VCaP (cell line): ENCODE results near the gene CD164L2.

Experiments used
- H3K27ac ChIP-seq: fragments of 450-650 bp; 2 replicates; pipeline ENCODE4 v1.5.1; 2017
- TF ChIP-seq, protein P1 (sequence below): fragments of 450-650 bp; conservative IDR thresholded peaks from 2 replicates; pipeline ENCODE4 v1.5.1; 2017; ENCODE audit warnings: mild to moderate bottlenecking, moderate library complexity

CD164L2 gene

DNA sequence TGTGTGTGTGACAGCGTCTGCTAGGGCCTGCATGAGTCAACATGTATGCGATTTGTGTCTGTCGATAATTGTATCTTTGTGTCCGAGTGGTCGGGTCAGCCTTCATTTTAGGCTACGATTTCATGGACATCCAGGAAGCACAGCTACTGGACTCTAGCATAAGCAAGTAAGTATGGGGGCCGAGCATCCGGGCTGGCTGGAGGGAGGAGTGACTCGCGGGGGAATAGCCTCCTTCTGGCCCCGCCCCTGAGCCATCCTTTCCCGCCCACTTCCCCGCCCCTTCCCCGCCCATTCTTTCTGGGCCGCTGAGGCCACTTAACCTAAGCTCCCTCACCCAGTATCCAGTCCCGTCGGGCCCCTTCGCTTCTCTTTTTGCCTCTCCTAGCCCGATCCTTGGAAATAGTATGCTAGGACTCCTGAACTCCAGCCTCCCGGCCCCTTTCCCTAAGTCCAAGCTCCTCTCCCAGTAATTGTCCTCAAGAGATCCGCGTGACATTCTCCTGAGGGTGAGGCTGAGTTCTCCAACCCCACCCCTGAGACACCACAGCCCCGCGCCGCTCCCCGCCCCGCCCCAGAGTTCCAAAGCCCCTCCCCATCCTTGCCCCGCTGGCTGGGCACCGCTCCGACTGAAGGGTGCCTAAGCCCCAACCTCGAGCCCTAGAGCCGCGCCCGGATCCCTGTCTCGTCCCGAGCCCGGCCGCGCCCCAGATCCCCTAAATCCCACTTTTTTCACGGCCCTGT is 17.6 kb downstream of the CD164L2 start:
- H3K27ac ChIP-seq, result peak overlapping the region; percentile 86
- TF ChIP-seq, protein P1, sequence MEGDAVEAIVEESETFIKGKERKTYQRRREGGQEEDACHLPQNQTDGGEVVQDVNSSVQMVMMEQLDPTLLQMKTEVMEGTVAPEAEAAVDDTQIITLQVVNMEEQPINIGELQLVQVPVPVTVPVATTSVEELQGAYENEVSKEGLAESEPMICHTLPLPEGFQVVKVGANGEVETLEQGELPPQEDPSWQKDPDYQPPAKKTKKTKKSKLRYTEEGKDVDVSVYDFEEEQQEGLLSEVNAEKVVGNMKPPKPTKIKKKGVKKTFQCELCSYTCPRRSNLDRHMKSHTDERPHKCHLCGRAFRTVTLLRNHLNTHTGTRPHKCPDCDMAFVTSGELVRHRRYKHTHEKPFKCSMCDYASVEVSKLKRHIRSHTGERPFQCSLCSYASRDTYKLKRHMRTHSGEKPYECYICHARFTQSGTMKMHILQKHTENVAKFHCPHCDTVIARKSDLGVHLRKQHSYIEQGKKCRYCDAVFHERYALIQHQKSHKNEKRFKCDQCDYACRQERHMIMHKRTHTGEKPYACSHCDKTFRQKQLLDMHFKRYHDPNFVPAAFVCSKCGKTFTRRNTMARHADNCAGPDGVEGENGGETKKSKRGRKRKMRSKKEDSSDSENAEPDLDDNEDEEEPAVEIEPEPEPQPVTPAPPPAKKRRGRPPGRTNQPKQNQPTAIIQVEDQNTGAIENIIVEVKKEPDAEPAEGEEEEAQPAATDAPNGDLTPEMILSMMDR, result no peak

DNA sequence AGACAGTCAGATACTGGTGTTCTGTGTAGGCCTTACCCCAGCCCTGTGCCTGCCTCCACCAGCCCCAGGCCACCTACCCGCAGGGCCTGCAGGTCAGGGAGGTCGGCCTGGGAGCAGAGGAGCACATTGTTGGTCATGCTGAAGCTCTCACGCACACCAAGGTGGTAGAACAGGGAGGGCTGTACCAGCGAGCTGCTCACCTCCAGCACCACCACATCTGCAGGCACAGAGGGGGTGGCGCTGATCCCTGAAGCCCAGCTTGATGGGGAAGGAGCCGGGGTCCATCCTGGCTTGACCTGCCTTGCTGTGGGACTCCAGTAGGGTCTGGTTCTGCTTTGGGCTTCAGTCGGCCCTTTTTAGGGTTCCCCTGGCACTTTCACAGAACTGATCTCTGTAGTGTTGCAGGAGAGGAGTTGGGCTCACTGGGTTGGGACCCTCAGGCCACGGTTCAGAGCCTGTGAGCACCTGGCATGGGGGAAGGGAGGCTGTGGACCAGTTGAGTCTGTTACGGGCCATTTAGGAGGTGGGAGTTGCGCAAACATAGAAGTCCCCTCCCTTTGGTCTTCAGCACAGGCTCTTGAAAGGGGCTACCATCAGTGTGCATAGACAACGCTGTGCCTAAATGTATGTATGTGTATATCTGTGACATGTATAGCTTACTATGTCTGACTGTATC is 18.3 kb downstream of the CD164L2 start:
- TF ChIP-seq, protein P1, result no peak
- H3K27ac ChIP-seq, result peak overlapping the region; percentile 86

DNA sequence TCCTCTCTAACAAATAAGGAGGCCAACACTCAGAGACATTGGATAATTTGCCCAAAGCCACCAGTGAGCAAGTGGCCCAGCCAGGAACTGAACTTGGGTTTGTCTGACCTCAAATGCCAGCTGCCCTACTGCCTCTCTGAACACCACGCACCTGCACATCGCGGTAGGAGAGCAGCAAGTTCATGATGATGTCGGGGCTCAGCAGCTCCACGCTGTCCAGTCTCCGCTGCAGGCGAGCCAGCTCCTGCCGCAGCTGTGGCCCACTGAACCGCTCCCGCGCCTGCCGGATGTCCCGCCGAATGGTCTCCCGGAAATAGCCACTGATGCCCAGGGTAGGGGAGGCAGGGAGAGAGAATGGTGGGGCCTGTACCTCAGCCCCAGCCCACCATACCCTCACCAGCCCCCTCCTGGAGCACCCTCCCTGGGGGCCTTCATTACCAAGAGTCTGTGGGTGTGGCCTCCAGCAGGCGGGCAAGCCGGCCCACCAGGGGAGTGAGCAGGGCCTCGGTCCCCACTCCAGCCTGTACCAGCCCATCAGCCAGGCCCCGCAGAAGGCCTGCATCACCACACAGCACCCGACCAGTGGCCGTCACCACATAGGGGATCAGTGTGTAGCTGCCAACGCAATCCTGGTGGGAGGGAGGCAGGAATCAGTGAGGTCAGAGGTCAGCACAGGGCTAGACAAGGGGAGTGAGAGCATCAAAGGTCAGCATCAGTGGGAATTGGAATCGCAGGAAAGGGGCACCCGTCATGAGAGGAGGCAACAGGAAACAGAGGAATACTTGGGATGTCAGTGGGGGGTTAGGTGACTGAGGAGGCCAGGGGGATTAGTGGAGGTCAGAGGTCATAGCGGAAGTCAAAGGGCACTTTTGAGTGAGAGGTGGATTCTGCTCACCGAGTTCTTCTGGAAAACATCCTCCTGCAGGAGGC is 19.1 kb downstream of the CD164L2 start:
- peak overlapping the region; percentile 86 for H3K27ac ChIP-seq
- TF ChIP-seq, protein P1, result no peak

DNA sequence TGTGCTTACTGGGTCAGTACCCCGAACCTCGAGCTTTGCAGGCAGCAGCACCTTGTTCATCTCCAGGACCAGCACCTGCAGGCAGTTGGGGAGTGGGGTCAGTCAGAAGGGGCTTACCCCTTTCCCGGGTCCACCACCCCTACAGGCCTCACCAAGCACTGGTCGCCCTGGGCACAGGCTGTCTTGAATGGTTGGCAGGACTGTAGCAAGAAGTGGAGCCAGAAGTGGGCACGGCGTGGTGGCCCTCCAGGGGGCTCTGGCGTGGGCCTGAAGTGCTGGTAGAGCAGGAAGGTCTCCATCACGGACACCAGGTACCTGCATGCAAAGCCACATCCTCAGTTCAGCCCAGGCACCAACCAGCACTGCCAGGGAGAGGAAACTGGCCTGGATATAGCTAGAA is 21.6 kb downstream of the CD164L2 start:
- TF ChIP-seq, protein P1, result no peak
- H3K27ac ChIP-seq, result no peak overlapping the region

DNA sequence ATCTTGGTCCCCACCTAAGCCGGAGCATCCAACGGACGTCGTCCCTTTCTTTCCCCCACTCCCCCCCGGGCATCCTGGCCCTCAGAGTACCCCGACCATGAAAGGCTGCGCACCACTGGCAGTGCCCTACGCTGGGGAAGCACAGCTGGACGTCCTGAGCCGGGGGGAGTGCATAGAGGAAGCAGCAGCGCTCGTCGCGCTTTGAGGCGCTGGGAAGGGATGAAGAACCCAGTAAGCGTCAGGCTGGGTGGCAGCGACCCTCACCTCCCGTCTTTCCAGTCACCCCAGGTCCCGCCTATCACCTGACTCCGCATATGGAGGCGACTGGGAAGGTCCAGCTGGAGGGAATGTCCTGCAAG is 22.1 kb downstream of the CD164L2 start:
- H3K27ac ChIP-seq, result no peak overlapping the region
- TF ChIP-seq, protein P1, result no peak

DNA sequence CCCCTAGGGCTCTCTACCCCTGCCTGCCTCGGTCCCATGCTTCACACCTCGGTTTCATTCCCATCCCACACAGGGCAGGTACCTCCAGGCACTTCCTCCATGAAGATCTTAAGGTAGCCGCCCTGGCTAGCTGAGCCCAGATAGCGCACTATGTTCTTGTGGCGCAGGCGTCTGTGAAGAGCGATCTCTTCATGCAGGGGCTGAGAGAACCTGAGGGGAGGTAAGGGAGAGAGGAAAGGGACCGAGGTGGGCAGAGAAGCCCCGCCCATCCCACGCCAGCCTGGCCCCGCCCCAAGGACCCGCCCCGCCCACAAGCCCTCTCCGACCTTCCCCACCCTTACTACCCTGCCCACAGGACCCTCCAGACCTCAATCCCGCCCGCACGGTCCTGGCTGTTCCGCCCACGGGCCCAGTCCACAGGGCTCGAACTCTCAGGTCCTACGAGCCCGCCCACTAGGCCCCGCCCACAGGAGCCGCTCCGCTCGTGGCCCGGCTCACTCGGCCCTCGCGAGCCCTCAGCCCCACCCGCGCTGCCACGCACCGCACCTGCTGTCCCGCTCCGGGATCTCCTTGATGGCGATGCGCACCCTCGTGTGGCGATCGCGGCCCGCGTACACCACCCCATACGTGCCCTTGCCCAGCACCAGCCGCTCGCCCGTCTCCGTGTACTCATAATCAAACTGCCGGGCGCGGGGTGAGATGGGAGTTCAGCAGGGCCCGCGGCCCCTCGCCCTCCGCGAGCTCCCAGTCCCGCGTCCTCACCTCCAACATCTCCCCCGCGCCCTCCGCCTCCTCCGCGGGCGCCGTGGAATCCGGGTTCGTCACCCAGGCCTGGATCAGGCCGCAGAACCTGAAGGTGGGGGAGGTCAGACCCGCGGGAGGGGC is 22.7 kb downstream of the CD164L2 start:
- no peak overlapping the region for H3K27ac ChIP-seq
- TF ChIP-seq, protein P1, result no peak
